HEK293 (cell line): Measurements from ENCODE around the gene GEMIN5.
A peak's percentile ranks its signal among the peaks of the same experiment; 100 is the strongest.

Experiments used
- CTCF ChIA-PET: fragments of 350-600 bp; formaldehyde crosslinking; extraction: SDS; loops from one replicate; lab custom pipeline; 2021; ENCODE audit warnings: antibody characterized with exemption; lab: Yijun Ruan, JAX
- POLR2A ChIA-PET: fragments of 300-600 bp; formaldehyde crosslinking; extraction: SDS; loops from one replicate; lab custom pipeline; 2020; ENCODE audit warnings: antibody characterized with exemption, inconsistent platforms; lab: Yijun Ruan, JAX
- H3K27ac ChIP-seq: fragments of 200-500 bp; sonication (Bioruptor generic); 2 replicates; pipeline ENCODE4 v1.5.1; 2014; ENCODE audit warnings: low read depth, low read length, control low read depth, inconsistent platforms; ENCODE audit errors: extremely low read depth
- H3K36me3 ChIP-seq, 2 experiments: fragments of 200-500 bp in 1 of 2; sonication (Bioruptor generic) in 1 of 2; 1 replicate in 1 of 2; 2 replicates in 1 of 2; pipeline ENCODE4 v1.5.1; 2014 to 2017; ENCODE audit warnings: inconsistent platforms in 2 of 2, low read length in 2 of 2; ENCODE audit not compliant: control insufficient read depth in 2 of 2, insufficient read depth in 1 of 2
- H3K4me1 ChIP-seq: fragments of 200-500 bp; sonication (Bioruptor generic); 2 replicates; pipeline ENCODE4 v1.5.1; 2014; ENCODE audit warnings: mild to moderate bottlenecking, low read length, inconsistent platforms; ENCODE audit not compliant: control insufficient read depth, insufficient read depth
- H3K4me3 ChIP-seq: 2 replicates; pipeline ENCODE4 v1.5.1; 2011; ENCODE audit warnings: low read depth, mild to moderate bottlenecking, control low read depth, low read length, moderate library complexity
- H3K9me3 ChIP-seq: fragments of 200-500 bp; sonication (Bioruptor generic); 2 replicates; pipeline ENCODE4 v1.5.1; 2014; ENCODE audit warnings: low read depth, low read length, inconsistent platforms; ENCODE audit not compliant: control insufficient read depth, insufficient read depth
- BCL6B ChIP-seq: fragments of 450-650 bp; formaldehyde crosslinking; IDR thresholded peaks from 2 replicates; pipeline ENCODE4 v1.5.1; 2017; ENCODE audit warnings: missing biosample characterization, missing genetic modification characterization
- ELK4 ChIP-seq: IDR thresholded peaks from 2 replicates; pipeline ENCODE4 v1.6.1; 2011; ENCODE audit warnings: mild to moderate bottlenecking, low read depth, low read length, borderline replicate concordance
- KLF1 ChIP-seq: fragments of 450-650 bp; formaldehyde crosslinking; IDR thresholded peaks from 2 replicates; pipeline ENCODE4 v1.5.1; 2016; ENCODE audit warnings: missing biosample characterization, missing genetic modification characterization
- KLF10 ChIP-seq: fragments of 450-650 bp; IDR thresholded peaks from 2 replicates; pipeline ENCODE4 v1.5.1; 2018; ENCODE audit warnings: missing biosample characterization, mild to moderate bottlenecking, missing genetic modification characterization
- PRDM4 ChIP-seq: fragments of 450-650 bp; formaldehyde crosslinking; IDR thresholded peaks from 2 replicates; pipeline ENCODE4 v1.5.1; 2017; ENCODE audit warnings: missing biosample characterization, missing genetic modification characterization
- SALL2 ChIP-seq: fragments of 450-650 bp; formaldehyde crosslinking; IDR thresholded peaks from 2 replicates; pipeline ENCODE4 v1.5.0; 2017; ENCODE audit warnings: missing biosample characterization, mild to moderate bottlenecking, missing genetic modification characterization, borderline replicate concordance
- SCRT1 ChIP-seq: fragments of 450-650 bp; formaldehyde crosslinking; IDR thresholded peaks from 2 replicates; pipeline ENCODE4 v1.5.1; 2016; ENCODE audit warnings: missing biosample characterization, missing genetic modification characterization, borderline replicate concordance
- SETDB1 ChIP-seq: IDR thresholded peaks from one replicate; pipeline ENCODE4 v1.6.1; 2017; ENCODE audit warnings: mild to moderate bottlenecking, low read length, moderate library complexity, mixed read lengths; ENCODE audit not compliant: insufficient read length
- ZBTB17 ChIP-seq: fragments of 450-650 bp; formaldehyde crosslinking; IDR thresholded peaks from 2 replicates; pipeline ENCODE4 v1.5.1; 2016; ENCODE audit warnings: missing biosample characterization, missing genetic modification characterization
- ZBTB26 ChIP-seq: fragments of 450-650 bp; formaldehyde crosslinking; optimal IDR thresholded peaks from 2 replicates; pipeline ENCODE3; 2016; ENCODE audit warnings: missing biosample characterization, mild to moderate bottlenecking, missing genetic modification characterization
- ZBTB7A ChIP-seq: fragments of 450-650 bp; formaldehyde crosslinking; IDR thresholded peaks from 2 replicates; pipeline ENCODE4 v1.5.1; 2016; ENCODE audit warnings: low read depth, missing biosample characterization, missing genetic modification characterization
- ZNF146 ChIP-seq: fragments of 450-650 bp; formaldehyde crosslinking; IDR thresholded peaks from 2 replicates; pipeline ENCODE4 v1.5.1; 2016; ENCODE audit warnings: missing biosample characterization, missing genetic modification characterization
- ZNF2 ChIP-seq: fragments of 450-650 bp; formaldehyde crosslinking; IDR thresholded peaks from 2 replicates; pipeline ENCODE4 v1.5.1; 2016; ENCODE audit warnings: missing biosample characterization, missing genetic modification characterization
- ZNF202 ChIP-seq: fragments of 450-650 bp; formaldehyde crosslinking; IDR thresholded peaks from 2 replicates; pipeline ENCODE4 v1.5.1; 2016; ENCODE audit warnings: missing biosample characterization, missing genetic modification characterization, borderline replicate concordance
- ZNF214 ChIP-seq: fragments of 450-650 bp; formaldehyde crosslinking; IDR thresholded peaks from 2 replicates; pipeline ENCODE4 v1.5.1; 2017; ENCODE audit warnings: missing biosample characterization, mild to moderate bottlenecking, missing genetic modification characterization, borderline replicate concordance
- ZNF221 ChIP-seq: fragments of 450-650 bp; formaldehyde crosslinking; IDR thresholded peaks from 2 replicates; pipeline ENCODE4 v1.5.1; 2017; ENCODE audit warnings: missing biosample characterization, missing genetic modification characterization, borderline replicate concordance
- ZNF548 ChIP-seq: fragments of 450-650 bp; formaldehyde crosslinking; IDR thresholded peaks from 2 replicates; pipeline ENCODE4 v1.5.1; 2016; ENCODE audit warnings: missing biosample characterization, missing genetic modification characterization
- ZNF704 ChIP-seq: fragments of 450-650 bp; formaldehyde crosslinking; IDR thresholded peaks from 2 replicates; pipeline ENCODE4 v1.5.1; 2016; ENCODE audit warnings: missing biosample characterization, missing genetic modification characterization
- ZNF768 ChIP-seq: fragments of 450-650 bp; formaldehyde crosslinking; IDR thresholded peaks from 2 replicates; pipeline ENCODE4 v1.5.1; 2018; ENCODE audit warnings: missing biosample characterization, mild to moderate bottlenecking, missing genetic modification characterization
- ZSCAN4 ChIP-seq: fragments of 450-650 bp; formaldehyde crosslinking; IDR thresholded peaks from 2 replicates; pipeline ENCODE4 v1.5.1; 2017; ENCODE audit warnings: missing biosample characterization, missing genetic modification characterization

GEMIN5 gene

GRCh38 chr5:154968953-154969352, 30.9 kb upstream of the GEMIN5 start:
- Histone ChIP-seq H3K36me3 (peaks cover 5 to 33% of the 10 kb centered on the region in 2 experiments; a peak in 1 of 3 replicates), H3K9me3 (no peaks in the 10 kb centered on the region), H3K4me1 (no peaks in the 10 kb centered on the region), H3K27ac (no peak overlapping the region), H3K4me3 (no peak overlapping the region)
- TF ChIP-seq ZSCAN4 (no peak), ZNF704 (no peak), ZNF214 (no peak), ELK4 (no peak), KLF1 (tag by site-specific recombination) (peak; percentile 94), SCRT1 (tag by site-specific recombination) (no peak), SALL2 (tag by site-specific recombination) (no peak), SETDB1 (no peak), ZNF221 (tag by site-specific recombination) (no peak)
- CTCF ChIA-PET, result interaction anchor here (0.5 to 1.2 kb wide), 3 partner anchors 15 to 61 kb away, joined by 3 to 7 read pairs (median 6); no protein-coding TSS in a partner anchor
- POLR2A ChIA-PET, result no interaction called here

GRCh38 chr5:154967421-154968024, 29.5 kb upstream of the GEMIN5 start:
- no peak overlapping the region for H3K27ac ChIP-seq
- H3K4me3 ChIP-seq, result no peak overlapping the region
- H3K4me1 ChIP-seq, result no peaks in the 10 kb centered on the region
- H3K9me3 ChIP-seq, result no peaks in the 10 kb centered on the region
- TF ChIP-seq PRDM4 (0 out of 2 replicates have a peak, but pooled peaks have one; percentile 14), ZNF146 (tag by site-specific recombination) (no peak), ELK4 (no peak)
- CTCF ChIA-PET, result interaction anchor here (0.7 to 1.2 kb wide), 6 partner anchors 14 to 319 kb away, joined by 3 to 6 read pairs (median 4); no protein-coding TSS in a partner anchor
- POLR2A ChIA-PET, result interaction anchor here (0.5 kb wide), 1 partner anchor 189 kb away, joined by 3 read pairs; no protein-coding TSS in a partner anchor
- H3K36me3 ChIP-seq, result peaks cover 10 to 38% of the 10 kb centered on the region in 2 experiments

GRCh38 chr5:154966874-154967273, 28.9 kb upstream of the GEMIN5 start:
- POLR2A ChIA-PET, result interaction anchor here (0.9 kb wide), 1 partner anchor 15 kb away, joined by 3 read pairs; no protein-coding TSS in a partner anchor
- Histone ChIP-seq H3K4me1 (no peaks in the 10 kb centered on the region), H3K36me3 (peaks cover 13 to 44% of the 10 kb centered on the region in 2 experiments), H3K9me3 (no peaks in the 10 kb centered on the region), H3K4me3 (no peak overlapping the region), H3K27ac (no peak overlapping the region)
- CTCF ChIA-PET, result interaction anchor here (0.6 to 1.7 kb wide), 5 partner anchors 13 to 318 kb away, joined by 3 to 4 read pairs (median 3); no protein-coding TSS in a partner anchor
- TF ChIP-seq ZBTB26 (tag by site-specific recombination) (no peak), ZBTB7A (no peak), KLF10 (tag by site-specific recombination) (no peak), BCL6B (tag by site-specific recombination) (no peak), ZNF548 (tag by site-specific recombination) (no peak), ZNF202 (no peak), ZNF2 (tag by site-specific recombination) (no peak), ZNF768 (tag by site-specific recombination) (no peak), ZBTB17 (tag by site-specific recombination) (no peak)
